CD4-positive, alpha-beta T cell treated with Interleukin-4 for 1 hour (primary cell): ENCODE data around the gene FIS1.
A peak's percentile ranks its signal among the peaks of the same experiment; 100 is the strongest.
"Not testable (repeated sequence)": the region's sequence is repeated elsewhere in the genome, so short reads cannot be mapped to it uniquely, and the experiment has no call there.

ENCODE experiments used
- DNase-seq, 2 donors: peaks; one replicate each; pipeline ENCODE4 v3.0.0-alpha.2; 2020 to 2022

The FIS1 gene

DNA sequence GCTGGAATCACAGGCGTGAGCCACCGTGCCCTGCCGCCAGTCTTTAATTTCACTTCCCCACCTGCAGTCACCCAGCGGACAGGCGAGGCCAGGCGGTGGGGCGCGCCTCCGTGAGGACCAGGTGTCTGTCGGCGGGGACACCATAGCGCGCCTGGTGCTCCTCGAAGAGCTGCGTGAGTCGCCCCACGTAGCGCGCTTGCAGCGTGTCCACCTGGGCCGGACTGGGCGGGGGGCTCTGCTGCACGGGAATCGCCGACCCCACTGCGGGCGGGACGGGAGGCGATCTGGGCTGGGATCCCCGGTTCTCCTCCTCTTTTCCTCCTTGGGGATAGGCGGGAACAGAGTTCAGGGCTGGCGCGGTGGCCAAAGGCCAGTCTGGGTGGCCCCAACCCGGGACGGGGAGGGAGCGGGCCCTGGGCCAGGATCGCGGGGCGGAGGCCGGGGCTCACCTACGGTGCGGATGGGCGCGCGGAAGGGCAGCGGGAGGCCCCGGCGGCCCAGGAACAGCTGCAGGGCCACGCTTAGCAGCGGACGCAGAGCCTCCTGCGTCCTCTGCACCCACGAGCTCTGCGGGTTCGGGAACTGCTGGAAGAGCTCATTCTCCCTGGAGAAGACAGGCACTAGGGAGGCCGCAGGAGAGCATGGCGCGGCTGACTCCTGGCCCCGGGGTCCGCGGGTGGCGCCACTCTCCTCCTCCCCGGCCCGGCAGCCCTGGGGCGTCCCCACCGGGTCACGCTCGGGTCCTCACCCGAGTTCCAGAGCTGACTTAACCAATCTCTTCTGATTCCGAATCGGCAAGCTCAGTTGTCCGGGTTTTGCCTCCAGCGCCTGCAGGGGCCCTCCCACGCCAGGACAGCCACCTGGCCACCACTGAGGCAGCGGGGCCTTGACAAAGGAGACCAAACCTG lies 42.9 kb downstream of the FIS1 start:
- peak in 1 of 2 donors; percentile 16 for DNase-seq

- DNase-seq: no peak
Measured at GRCh38 chr7:101200862-101201599, 43.9 kb downstream of the FIS1 start, which contains the start of gene MOGAT3. TSS of gene MOGAT3 (minus strand) at chr7:101201036. CDS start at chr7:101200854, 182 bp downstream.

DNA sequence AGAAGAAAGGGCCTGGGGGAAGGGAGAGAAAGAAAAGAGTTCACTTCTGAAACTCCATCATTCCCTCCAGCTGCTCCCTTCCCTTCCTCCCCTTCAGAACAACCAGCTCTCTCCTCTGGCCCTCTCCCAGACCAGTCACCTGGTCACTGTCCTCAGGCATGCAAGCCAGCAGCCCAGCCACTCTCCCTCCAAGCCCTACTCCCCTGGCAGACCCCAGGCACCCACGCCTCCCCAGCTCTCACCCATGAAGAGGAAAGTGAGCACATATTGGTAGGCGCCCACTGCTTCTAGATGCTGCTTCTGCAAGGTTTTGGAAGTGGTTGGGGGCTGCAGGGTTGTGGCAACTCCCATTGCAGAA lies 44.4 kb downstream of the FIS1 start:
- DNase-seq: no peak

DNA sequence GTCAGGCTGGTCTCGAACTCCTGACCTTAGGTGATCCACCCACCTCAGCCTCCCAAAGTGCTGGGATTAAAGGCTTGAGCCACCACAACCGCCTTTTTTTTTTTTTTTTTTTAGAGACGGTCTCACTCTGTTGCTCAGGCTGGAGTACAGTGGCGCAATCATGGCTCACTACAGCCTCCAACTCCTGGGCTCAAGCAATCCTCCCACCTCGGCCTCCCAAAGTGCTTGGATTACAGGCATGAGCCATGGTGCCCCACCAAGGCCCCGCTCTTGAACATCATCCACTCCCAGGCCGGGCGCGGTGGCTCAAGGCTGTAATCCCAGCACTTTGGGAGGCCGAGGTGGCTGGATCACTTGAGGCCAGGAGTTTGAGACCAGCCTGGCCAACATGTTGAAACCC lies 45.4 kb downstream of the FIS1 start:
- DNase-seq: not testable (repeated sequence)

DNA sequence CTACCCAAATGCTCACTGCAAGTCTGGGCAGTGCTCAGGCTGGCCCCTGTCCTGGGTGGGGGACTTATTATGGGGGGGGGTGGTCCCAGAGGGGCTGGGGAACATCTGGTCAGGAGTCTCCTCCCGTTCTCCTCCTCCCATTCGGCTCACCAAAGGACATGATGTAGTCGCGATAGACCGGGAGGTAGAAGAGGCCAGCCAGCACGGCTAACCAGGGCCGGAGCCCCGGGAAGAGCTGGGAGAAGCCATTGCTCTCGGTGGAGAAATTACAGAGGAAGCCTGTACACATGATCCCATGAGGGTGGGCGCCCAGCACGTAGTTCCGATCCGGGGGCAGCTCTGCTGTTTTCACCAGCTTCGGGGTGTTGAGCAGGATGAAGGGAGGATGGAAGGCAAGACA lies 46.4 kb downstream of the FIS1 start:
- DNase-seq: no peak

- no peak for DNase-seq
Measured at GRCh38 chr7:101197991-101198390, 46.9 kb downstream of the FIS1 start.

GRCh38 chr7:101195884-101196283 lies 49.0 kb downstream of the FIS1 start:
- DNase-seq: no peak
